GM18907 (cell line): ENCODE measurements around the gene ADH1C.
"Not testable (repeated sequence)": the region's sequence is repeated elsewhere in the genome, so short reads cannot be mapped to it uniquely, and the experiment has no call there.

Experiments
- ATAC-seq: cut with Tn5 transposase; IDR thresholded peaks from one replicate; pipeline ENCODE4 v1.9.1; 2021; ENCODE audit warnings: mild to moderate bottlenecking, moderate library complexity; ENCODE audit not compliant: unreplicated experiment

The ADH1C gene

GRCh38 chr4:99352602-99353537, at the start of gene ADH1C:
ADH1C (minus strand) TSS chr4:99352746; CDS start chr4:99352675, 71 bp downstream.
- no peak for ATAC-seq

GRCh38 chr4:99400831-99401230, 48.3 kb upstream of the ADH1C start:
- no peak for ATAC-seq

- ATAC-seq = no peak
Observed at GRCh38 chr4:99399017-99399416, 46.5 kb upstream of the ADH1C start.

- peak; percentile 64 for ATAC-seq
Observed at GRCh38 chr4:99395595-99396364, 43.2 kb upstream of the ADH1C start.

GRCh38 chr4:99394896-99395295, 42.4 kb upstream of the ADH1C start:
- ATAC-seq = no peak

- no peak for ATAC-seq
Observed at GRCh38 chr4:99390055-99390454, 37.5 kb upstream of the ADH1C start.

GRCh38 chr4:99389606-99390005, 37.1 kb upstream of the ADH1C start:
- ATAC-seq = no peak

- ATAC-seq = no peak
Observed at GRCh38 chr4:99383833-99384392, 31.4 kb upstream of the ADH1C start.

GRCh38 chr4:99383399-99383798, 30.9 kb upstream of the ADH1C start:
- ATAC-seq = no peak

- no peak for ATAC-seq
Observed at GRCh38 chr4:99382745-99383360, 30.3 kb upstream of the ADH1C start.

- ATAC-seq = no peak
Observed at GRCh38 chr4:99381588-99382175, 29.1 kb upstream of the ADH1C start.

GRCh38 chr4:99379571-99379970, 27.0 kb upstream of the ADH1C start:
- no peak for ATAC-seq

GRCh38 chr4:99378876-99379275, 26.3 kb upstream of the ADH1C start:
- no peak for ATAC-seq

- not testable (repeated sequence) for ATAC-seq
Observed at GRCh38 chr4:99377341-99377740, 24.8 kb upstream of the ADH1C start.

- not testable (repeated sequence) for ATAC-seq
Observed at GRCh38 chr4:99372464-99372863, 19.9 kb upstream of the ADH1C start.

- not testable (repeated sequence) for ATAC-seq
Observed at GRCh38 chr4:99367817-99368216, 15.3 kb upstream of the ADH1C start.

- ATAC-seq = no peak
Observed at GRCh38 chr4:99366491-99366890, 13.9 kb upstream of the ADH1C start.

GRCh38 chr4:99362768-99363167, 10.2 kb upstream of the ADH1C start:
- no peak for ATAC-seq

- ATAC-seq = no peak
Observed at GRCh38 chr4:99361899-99362275, 9.3 kb upstream of the ADH1C start.

GRCh38 chr4:99361268-99361898, 8.8 kb upstream of the ADH1C start:
- no peak for ATAC-seq
